GM13976 (cell line): Measurements from ENCODE around the gene ARFRP1.
"Not testable (repeated sequence)": the region's sequence is repeated elsewhere in the genome, so short reads cannot be mapped to it uniquely, and the experiment has no call there.

Source experiments
- DNase-seq: peaks from one replicate; pipeline ENCODE4 v3.0.0; 2012; ENCODE audit warnings: low spot score
- CTCF ChIP-seq: IDR thresholded peaks from 2 replicates; pipeline ENCODE4 v1.5.1; 2012; ENCODE audit warnings: borderline replicate concordance, mild to moderate bottlenecking; ENCODE audit not compliant: insufficient read depth; ENCODE audit errors: extremely low read depth, missing control alignments, control extremely low read depth
- in situ Hi-C: fragments of 300-500 bp; cut with MboI; formaldehyde crosslinking; loops from one replicate; pipeline ENCODE4 v1.12.0; 2022; ENCODE audit warnings: low sequenced_read_pairs, mixed read lengths, inconsistent platforms; ENCODE audit not compliant: unreplicated experiment

ARFRP1 gene

GRCh38 chr20:63652192-63652980 is 55.4 kb downstream of the ARFRP1 start:
- in situ Hi-C loops, result no loop called here
- no peak for DNase-seq
- no peak for TF ChIP-seq CTCF

- no peak for TF ChIP-seq CTCF
- no peak for DNase-seq
- in situ Hi-C loops, result no loop called here
Measured at GRCh38 chr20:63651942-63652191, 55.9 kb downstream of the ARFRP1 start.

GRCh38 chr20:63650486-63650885 is 57.3 kb downstream of the ARFRP1 start:
- in situ Hi-C loops, DNase-seq: not testable (repeated sequence)

GRCh38 chr20:63648895-63649589 is 58.7 kb downstream of the ARFRP1 start:
- no peak for TF ChIP-seq CTCF

More at GRCh38 chr20:63648895-63649589, 58.7 kb downstream of the ARFRP1 start:
- no peak for DNase-seq
- in situ Hi-C loops, result no loop called here
